ENCODE data around the gene NUDT4.

GRCh38 chr12:93443576-93443975, 65.9 kb downstream of the NUDT4 start:
- TF ChIP-seq CTCF (IDR thresholded peaks at IDR 0.05) (no peak), POLR2A (IDR thresholded peaks at IDR 0.05) (no peak), POLR2AphosphoS5 (IDR thresholded peaks at IDR 0.05; ENCODE audit: insufficient read depth in 1 of 2, low read depth in 1 of 2) (no peak)

All from vagina (tissue), 2 donors.